ENCODE measurements around the gene FSTL4.

FSTL4 gene

GRCh38 chr5:133511653-133512235 lies 100.6 kb downstream of the FSTL4 start:
- no peak for DNase-seq

GRCh38 chr5:133510634-133511262 lies 101.6 kb downstream of the FSTL4 start:
- no peak for DNase-seq

- DNase-seq = no peak
Observed at GRCh38 chr5:133509742-133510079, 102.6 kb downstream of the FSTL4 start.

- no peak for DNase-seq
Observed at GRCh38 chr5:133508845-133509741, 103.2 kb downstream of the FSTL4 start.

- DNase-seq = no peak
Observed at GRCh38 chr5:133508331-133508730, 104.0 kb downstream of the FSTL4 start.

GRCh38 chr5:133506181-133506580 lies 106.2 kb downstream of the FSTL4 start:
- no peak for DNase-seq

GRCh38 chr5:133503511-133503910 lies 108.8 kb downstream of the FSTL4 start:
- no peak for DNase-seq

- no peak for DNase-seq
Observed at GRCh38 chr5:133499895-133500294, 112.4 kb downstream of the FSTL4 start.

- no peak for DNase-seq
Observed at GRCh38 chr5:133497608-133498348, 114.6 kb downstream of the FSTL4 start.

- no peak for DNase-seq
Observed at GRCh38 chr5:133496631-133497030, 115.7 kb downstream of the FSTL4 start.

- DNase-seq = no peak
Observed at GRCh38 chr5:133494923-133495246, 117.5 kb downstream of the FSTL4 start.

- DNase-seq = no peak
Observed at GRCh38 chr5:133494232-133494922, 118.0 kb downstream of the FSTL4 start.

GRCh38 chr5:133489632-133490031 lies 122.7 kb downstream of the FSTL4 start:
- DNase-seq = no peak

GRCh38 chr5:133487093-133487492 lies 125.2 kb downstream of the FSTL4 start:
- DNase-seq = no peak

GRCh38 chr5:133485468-133485867 lies 126.9 kb downstream of the FSTL4 start:
- DNase-seq = no peak

GRCh38 chr5:133483406-133484090 lies 128.8 kb downstream of the FSTL4 start:
- no peak for DNase-seq

GRCh38 chr5:133482028-133482427 lies 130.3 kb downstream of the FSTL4 start:
- peak; percentile 15 for DNase-seq

GRCh38 chr5:133480866-133481265 lies 131.5 kb downstream of the FSTL4 start:
- no peak for DNase-seq

GRCh38 chr5:133480366-133480765 lies 132.0 kb downstream of the FSTL4 start:
- no peak for DNase-seq

- no peak for DNase-seq
Observed at GRCh38 chr5:133478199-133478985, 133.9 kb downstream of the FSTL4 start.

- DNase-seq = no peak
Observed at GRCh38 chr5:133475986-133476385, 136.4 kb downstream of the FSTL4 start.
